ENCODE results near the gene MSANTD2. TPM values are rescaled to one million over a fixed set of nuclear protein-coding genes. Genes with fewer than 3 reads are reported as not detected.

Gene MSANTD2
- total and polyA plus RNA-seq, 9 of the 15 experiments (the other 6 are each of a cell fraction or from before 2014, with no cell fraction given) = 1.3 to 9.9 (median 5.3) TPM

DNA sequence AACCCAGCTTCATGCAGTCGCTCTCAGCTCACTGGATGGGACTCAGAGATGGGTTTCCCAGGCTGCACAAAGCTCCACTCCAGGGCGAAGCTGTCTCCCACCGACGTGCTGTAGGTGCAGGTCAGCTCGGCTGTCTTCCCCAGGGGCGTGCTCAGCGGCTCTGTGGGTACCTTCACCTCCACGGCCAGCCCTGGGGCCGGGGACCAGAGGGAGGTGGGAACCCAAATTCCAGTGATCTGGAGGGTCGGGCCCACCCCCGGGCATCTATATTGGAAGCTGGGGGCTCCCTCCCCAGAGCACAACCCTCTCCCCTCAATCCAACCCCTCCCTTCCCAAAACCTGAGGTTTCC, 48.8 kb downstream of the MSANTD2 start:
- BruUV-seq (replicated peaks) = no TSS peak
- H3K27me3 ChIP-seq (ENCODE audit: control insufficient read depth in 2 of 2, insufficient read depth in 2 of 2, low read length in 2 of 2) = peaks cover 11 to 47% of the 10 kb centered on the region in 2 experiments; a peak in 4 of 5 replicates
- H3K36me3 ChIP-seq (ENCODE audit: control insufficient read depth, insufficient read depth, low read length) = no peaks in the 10 kb centered on the region
- no peak overlapping the region for H3K4me2 ChIP-seq (ENCODE audit: insufficient read depth, low read length)
- intact Hi-C loops (cut with micrococcal nuclease) (no loop called here), in situ Hi-C loops (cut with MboI) (no loop called here)
- TF ChIP-seq SP1 (CRISPR knock-in tag; IDR thresholded peaks at IDR 0.05) (no peak), XRCC5 (IDR thresholded peaks at IDR 0.05; ENCODE audit: low read depth, low read length) (no peak), PHF8 (IDR thresholded peaks at IDR 0.05; ENCODE audit: borderline replicate concordance, low read length) (no peak)
- FAIRE-seq (no peak), DNase-seq (ENCODE audit: extremely low read depth in 1 of 4, low spot score in 3 of 4) (no peak), ATAC-seq (no peak)
- H4K20me1 ChIP-seq (replicated peaks; ENCODE audit: control insufficient read depth, insufficient read depth, low read length) = no peaks in the 10 kb centered on the region
- no peaks in the 10 kb centered on the region for H3K9me1 ChIP-seq (ENCODE audit: control insufficient read depth, insufficient read depth, low read length)
- no peak overlapping the region for H2AFZ ChIP-seq (ENCODE audit: low read depth, low read length)
- H3K27ac ChIP-seq (ENCODE audit: extremely low read depth, low read depth, low read length) = no peak overlapping the region
- no peaks in the 10 kb centered on the region for H3K79me2 ChIP-seq (ENCODE audit: control insufficient read depth, insufficient read depth, low read length)
- WGBS (ENCODE audit: insufficient coverage, low coverage, missing lambda C conversion rate) = 4% methylated on average over 11 of the region's 11 CpGs
- no peak overlapping the region for H3K9ac ChIP-seq (ENCODE audit: insufficient read depth in 1 of 2, low read depth in 2 of 2, low read length in 2 of 2)
- no peaks in the 10 kb centered on the region for H3K9me3 ChIP-seq (replicated peaks; ENCODE audit: control insufficient read depth, insufficient read depth, low read depth, low read length)
- POLR2A ChIA-PET = interaction anchor here (0.8 kb wide), 1 partner anchor 84 kb away, joined by 3 read pairs; no protein-coding TSS in a partner anchor
- CTCF ChIA-PET (ENCODE audit: low intra/inter-chr PET ratio) = no interaction called here
- H3K4me3 ChIP-seq = no peak overlapping the region
- peaks cover 18 to 19% of the 10 kb centered on the region in 2 experiments; a peak in 4 of 5 replicates for H3K4me1 ChIP-seq (replicated peaks in 1 of 2; ENCODE audit: control insufficient read depth in 2 of 2, insufficient read depth in 2 of 2, low read length in 2 of 2)

DNA sequence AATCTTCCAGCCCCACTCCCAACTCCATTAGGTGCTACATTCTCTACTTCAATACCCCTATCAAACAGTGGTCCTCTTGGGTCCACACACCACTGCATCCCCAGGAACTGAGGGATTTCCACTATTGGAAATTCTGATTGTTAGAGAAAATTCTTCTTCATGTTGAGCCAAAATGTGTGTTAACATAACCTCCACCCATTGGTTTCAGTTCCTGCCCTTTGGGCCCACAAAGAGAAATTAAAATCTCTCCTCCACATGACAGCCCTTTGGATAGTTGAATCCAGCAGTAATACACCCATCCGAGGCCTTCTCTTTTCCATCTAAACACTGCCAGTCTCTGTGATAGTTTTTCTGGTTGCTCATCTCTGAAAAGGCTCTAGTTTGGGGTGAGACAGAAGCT, 50.3 kb downstream of the MSANTD2 start:
- TF ChIP-seq FOXA3 (CRISPR knock-in tag; conservative IDR thresholded peaks at IDR 0.05 in 1 of 2, IDR thresholded peaks at IDR 0.05 in 1 of 2) (no peak), ZKSCAN8 (CRISPR knock-in tag; IDR thresholded peaks at IDR 0.05) (no peak), TBL1XR1 (IDR thresholded peaks at IDR 0.05; ENCODE audit: low read length in 2 of 2) (no peak), MYNN (IDR thresholded peaks at IDR 0.05) (no peak), MYNN (CRISPR knock-in tag; IDR thresholded peaks at IDR 0.05) (no peak), RB1 (IDR thresholded peaks at IDR 0.05; ENCODE audit: low read depth) (no peak)
- TF ChIP-seq, protein P1, sequence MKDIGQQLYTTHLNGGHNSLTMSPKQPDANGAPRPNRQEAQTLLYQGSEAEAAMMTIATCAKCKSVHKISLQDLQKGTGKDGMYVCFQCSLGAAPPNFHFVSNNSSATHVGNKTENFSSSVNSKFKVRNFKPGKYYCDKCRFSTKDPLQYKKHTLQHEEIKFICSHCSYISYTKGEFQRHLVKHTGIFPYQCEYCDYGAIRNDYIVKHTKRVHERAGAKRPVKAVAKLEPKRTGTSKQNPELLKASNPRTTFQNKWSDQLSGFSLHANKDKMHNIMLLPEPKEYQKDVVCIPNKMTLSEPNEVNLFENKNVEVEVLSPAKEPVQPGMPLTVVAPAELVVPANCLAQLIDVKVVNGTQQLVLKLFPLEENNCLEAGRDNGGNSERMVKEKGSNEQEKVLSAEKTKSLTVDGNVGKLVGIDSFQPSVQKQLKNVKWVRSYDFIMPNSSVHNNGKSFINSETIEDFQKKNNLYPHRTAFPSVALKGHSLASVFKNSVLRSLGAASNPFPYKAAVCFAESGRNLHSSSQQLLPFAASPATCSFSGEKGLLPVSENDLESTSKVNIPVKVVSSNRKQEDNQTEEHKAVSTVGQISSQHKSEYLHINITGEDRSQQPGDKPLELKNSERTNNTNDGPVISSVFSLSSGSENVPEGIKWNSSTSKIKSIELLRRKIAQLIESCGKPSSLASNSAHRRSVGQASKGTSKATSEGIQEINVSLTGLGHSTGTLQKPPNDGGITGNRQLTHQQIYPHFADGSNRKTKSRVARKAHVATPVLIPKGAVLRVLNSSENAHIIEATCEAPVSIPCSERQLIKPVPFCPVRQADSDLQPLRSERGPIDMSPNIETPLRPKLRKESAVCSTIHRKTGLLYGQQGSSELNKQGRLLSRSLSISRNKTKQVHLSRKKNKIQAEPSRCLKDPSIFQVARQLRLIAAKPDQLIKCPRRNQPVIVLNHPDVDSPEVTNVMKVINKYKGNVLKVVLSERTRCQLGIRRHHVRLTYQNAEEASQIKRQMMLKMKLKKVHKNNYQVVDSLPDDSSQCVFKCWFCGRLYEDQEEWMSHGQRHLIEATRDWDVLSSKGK (CRISPR knock-in tag; IDR thresholded peaks at IDR 0.05) = no peak
- ChIA-PET POLR2A (no interaction called here), CTCF (ENCODE audit: low intra/inter-chr PET ratio) (no interaction called here)
- Histone ChIP-seq H4K20me1 (replicated peaks; ENCODE audit: control insufficient read depth, insufficient read depth, low read length) (no peaks in the 10 kb centered on the region), H3K4me1 (replicated peaks in 1 of 2; ENCODE audit: control insufficient read depth in 2 of 2, insufficient read depth in 2 of 2, low read length in 2 of 2) (peaks cover 18 to 24% of the 10 kb centered on the region in 2 experiments; a peak in 4 of 5 replicates), H3K27me3 (ENCODE audit: control insufficient read depth in 2 of 2, insufficient read depth in 2 of 2, low read length in 2 of 2) (peaks cover 11 to 47% of the 10 kb centered on the region in 2 experiments; a peak in 3 of 5 replicates), H3K36me3 (ENCODE audit: control insufficient read depth, insufficient read depth, low read length) (no peaks in the 10 kb centered on the region), H3K9me3 (replicated peaks; ENCODE audit: control insufficient read depth, insufficient read depth, low read depth, low read length) (no peaks in the 10 kb centered on the region), H3K9ac (ENCODE audit: insufficient read depth in 1 of 2, low read depth in 2 of 2, low read length in 2 of 2) (no peak overlapping the region), H3K9me1 (ENCODE audit: control insufficient read depth, insufficient read depth, low read length) (no peaks in the 10 kb centered on the region), H3K79me2 (ENCODE audit: control insufficient read depth, insufficient read depth, low read length) (no peaks in the 10 kb centered on the region), H3K4me2 (ENCODE audit: insufficient read depth, low read length) (no peak overlapping the region), H2AFZ (ENCODE audit: low read depth, low read length) (no peak overlapping the region), H3K27ac (ENCODE audit: extremely low read depth, low read depth, low read length) (no peak overlapping the region), H3K4me3 (no peak overlapping the region)
- WGBS (ENCODE audit: insufficient coverage, low coverage, missing lambda C conversion rate) = 0% methylated on average over 1 of the region's 1 CpG
- BruUV-seq (replicated peaks) = no TSS peak
- intact Hi-C loops (cut with micrococcal nuclease) = no loop called here
- ATAC-seq = no peak
- in situ Hi-C loops (cut with MboI) = no loop called here
- DNase-seq (ENCODE audit: extremely low read depth in 1 of 4, low spot score in 3 of 4) = no peak
- no peak for FAIRE-seq
